ENCODE data around the gene MTCL3.

MTCL3 gene

GRCh38 chr6:127515794-127516661 is 3.1 kb downstream of the MTCL3 start (continued):
- TF ChIP-seq NCOR1 (IDR thresholded peaks at IDR 0.05; ENCODE audit: borderline replicate concordance, low read length), result no peak
- TF ChIP-seq TGIF2 (CRISPR knock-in tag; IDR thresholded peaks at IDR 0.05), result no peak
- TF ChIP-seq ZNF598 (CRISPR knock-in tag; IDR thresholded peaks at IDR 0.05; ENCODE audit: borderline replicate concordance), result no peak
- TF ChIP-seq FOXK2 (IDR thresholded peaks at IDR 0.05), result no peak
- TF ChIP-seq MAX (IDR thresholded peaks at IDR 0.05), result no peak
- TF ChIP-seq ZMAT5 (CRISPR knock-in tag; IDR thresholded peaks at IDR 0.05; ENCODE audit: borderline replicate concordance, low read depth), result no peak
- peak; percentile 77 for TF ChIP-seq KDM2A (CRISPR knock-in tag; IDR thresholded peaks at IDR 0.05; ENCODE audit: borderline replicate concordance, low read depth)
- TF ChIP-seq ZFP36 (IDR thresholded peaks at IDR 0.05; ENCODE audit: borderline replicate concordance, low read depth, low read length, partially characterized antibody), result no peak
- TF ChIP-seq TIGD3 (CRISPR knock-in tag; IDR thresholded peaks at IDR 0.05; ENCODE audit: borderline replicate concordance), result no peak
- no peak for TF ChIP-seq ZNF296 (CRISPR knock-in tag; conservative IDR thresholded peaks at IDR 0.05)
- TF ChIP-seq ZGPAT (CRISPR knock-in tag; IDR thresholded peaks at IDR 0.05), result peak; percentile 71; the same call in 1 of the 2 replicates
- no peak for TF ChIP-seq ZBTB8A (CRISPR knock-in tag; IDR thresholded peaks at IDR 0.05; ENCODE audit: borderline replicate concordance, low read depth)
- peak; percentile 38; the same call in 1 of the 2 replicates for TF ChIP-seq ZNF142 (CRISPR knock-in tag; IDR thresholded peaks at IDR 0.05)
- no peak for TF ChIP-seq ZMYM3 (CRISPR knock-in tag; IDR thresholded peaks at IDR 0.05)
- 0 out of 2 replicates have a peak, but pooled peaks have one; percentile 63 for TF ChIP-seq GZF1 (CRISPR knock-in tag; IDR thresholded peaks at IDR 0.05)
- TF ChIP-seq MXD4 (CRISPR knock-in tag; IDR thresholded peaks at IDR 0.05), result no peak
- TF ChIP-seq ZNF260 (CRISPR knock-in tag; IDR thresholded peaks at IDR 0.05; ENCODE audit: borderline replicate concordance, low read depth), result no peak
- TF ChIP-seq KLF11 (CRISPR knock-in tag; IDR thresholded peaks at IDR 0.05), result peak; percentile 83; the same call in 1 of the 2 replicates
- no peak for TF ChIP-seq MTA3 (CRISPR knock-in tag; IDR thresholded peaks at IDR 0.05)
- TF ChIP-seq ZNF558 (CRISPR knock-in tag; IDR thresholded peaks at IDR 0.05; ENCODE audit: borderline replicate concordance), result peak; percentile 41; the same call in 1 of the 2 replicates
- no peak for TF ChIP-seq KMT2A (CRISPR knock-in tag; IDR thresholded peaks at IDR 0.05)

Measured in HepG2 (cell line).